ENCODE results near the gene MEN1.

MEN1 gene

GRCh38 chr11:64778223-64778472 is 32.2 kb downstream of the MEN1 start:
- DNase-seq, result no peak

- peak; percentile 76 to 85 for DNase-seq
These were observed 32.7 kb downstream of the MEN1 start for GRCh38 chr11:64777449-64778222.

GRCh38 chr11:64776875-64777274 is 33.5 kb downstream of the MEN1 start:
- DNase-seq, result no peak

- no peak for DNase-seq
These were observed 33.9 kb downstream of the MEN1 start for GRCh38 chr11:64776425-64776824.

DNA sequence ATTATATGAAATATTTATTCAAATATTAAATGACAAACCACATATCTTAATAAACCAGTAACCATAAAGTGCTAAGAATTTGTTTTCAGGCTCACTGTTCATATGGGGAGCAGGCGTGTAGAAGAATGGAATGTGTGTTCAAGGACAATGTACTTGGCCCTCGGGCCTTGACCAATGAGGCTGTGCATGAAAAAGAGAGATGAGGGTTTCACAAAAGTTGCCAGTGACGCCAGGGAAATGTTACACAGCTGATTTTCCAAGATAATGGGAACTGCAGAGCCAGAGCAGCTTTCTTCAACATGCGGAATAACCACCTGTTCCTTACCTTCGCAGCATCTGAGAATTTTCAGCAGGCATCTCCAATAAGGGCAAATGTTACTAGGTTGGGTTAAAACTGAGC is 36.2 kb downstream of the MEN1 start:
- DNase-seq, result no peak

GRCh38 chr11:64772303-64773018 is 37.9 kb downstream of the MEN1 start:
- no peak for DNase-seq

- no peak for DNase-seq
These were observed 38.5 kb downstream of the MEN1 start for GRCh38 chr11:64771861-64772260.

DNA sequence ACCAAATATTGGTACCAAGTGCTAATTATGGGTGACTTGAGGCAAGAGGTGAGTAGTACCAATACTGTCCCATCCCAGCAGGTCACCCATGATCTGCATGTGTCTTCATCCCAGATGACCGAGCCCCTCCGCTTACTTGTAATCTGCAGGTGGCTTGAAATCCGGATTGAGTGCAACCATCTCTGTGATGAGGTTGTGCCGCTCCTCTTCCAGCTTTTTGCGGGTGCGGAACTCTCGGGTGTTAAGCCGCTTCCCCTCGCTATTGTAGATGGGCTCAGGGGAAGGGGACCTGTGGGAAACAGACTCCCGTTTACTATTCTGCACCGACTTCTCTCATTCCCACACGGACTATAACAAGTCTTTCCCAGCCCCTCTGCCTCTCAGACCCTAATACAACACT is 40.2 kb downstream of the MEN1 start:
- DNase-seq, result no peak

- DNase-seq, result no peak
These were observed 41.1 kb downstream of the MEN1 start for GRCh38 chr11:64769283-64769682.

DNA sequence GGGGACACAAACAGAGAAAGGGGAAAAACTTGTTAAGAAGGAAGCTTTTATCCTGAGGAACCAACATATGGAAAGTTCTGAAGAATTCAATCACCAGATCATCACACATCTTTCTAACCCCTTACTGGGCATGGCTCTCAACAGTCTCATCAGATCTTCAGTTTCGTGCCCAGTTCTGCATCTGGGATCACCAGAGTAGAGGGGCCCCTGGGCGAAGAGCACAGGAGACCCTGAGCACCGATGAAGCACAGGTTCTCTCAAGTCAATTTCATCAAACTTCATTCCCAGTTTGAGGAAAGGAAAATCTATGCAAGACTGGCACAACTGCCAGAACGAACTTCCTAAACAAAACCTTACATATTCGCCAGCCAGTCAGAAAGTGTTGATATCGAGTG is 42.1 kb downstream of the MEN1 start:
- DNase-seq, result no peak

DNA sequence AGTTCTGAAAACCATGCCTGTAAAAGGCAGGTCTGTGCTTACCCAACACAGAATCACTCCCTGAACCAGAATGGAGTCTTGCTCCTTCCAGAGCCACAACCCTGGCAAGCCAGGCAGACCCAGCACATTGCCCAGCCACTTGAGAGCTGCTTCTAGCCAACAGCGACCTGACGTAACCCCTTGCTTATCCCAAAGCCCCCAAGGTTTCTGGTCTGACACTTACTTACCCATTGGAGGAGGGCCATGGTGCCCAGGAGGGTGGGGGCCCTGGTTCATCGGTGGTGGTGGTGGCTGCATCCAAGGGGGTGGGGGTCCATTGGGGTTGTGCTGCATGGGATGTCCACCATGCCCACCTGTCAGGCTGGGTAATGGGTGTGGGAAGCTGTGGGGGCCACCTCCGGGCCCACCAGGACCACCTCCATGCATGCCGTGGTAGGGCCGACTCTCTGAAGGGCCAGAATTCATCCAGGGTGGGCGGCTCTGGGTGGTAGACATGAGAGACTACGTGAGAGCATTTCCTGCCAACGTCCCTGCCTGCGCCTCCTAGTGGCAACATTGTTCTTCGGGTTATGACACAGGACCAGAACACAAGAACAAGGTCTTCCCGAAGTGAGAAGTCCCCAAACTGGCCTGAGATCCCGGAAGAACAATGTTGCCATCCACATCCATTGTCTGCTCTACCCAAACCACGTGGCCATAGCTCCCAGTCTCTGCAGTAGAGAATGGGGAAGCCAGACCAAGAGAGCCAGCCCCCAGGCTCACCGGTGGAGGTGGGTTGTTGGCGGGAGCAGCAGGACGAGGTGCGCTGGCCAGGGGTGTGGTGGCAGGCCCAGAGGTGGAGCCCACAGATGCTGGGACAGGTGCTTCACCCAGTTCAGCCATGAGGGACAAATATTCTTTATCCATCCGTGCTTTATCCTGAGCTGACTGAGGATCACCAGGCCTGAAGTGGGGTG is 42.7 kb downstream of the MEN1 start:
- peak in 1 of 2 experiments; percentile 53 for DNase-seq

DNA sequence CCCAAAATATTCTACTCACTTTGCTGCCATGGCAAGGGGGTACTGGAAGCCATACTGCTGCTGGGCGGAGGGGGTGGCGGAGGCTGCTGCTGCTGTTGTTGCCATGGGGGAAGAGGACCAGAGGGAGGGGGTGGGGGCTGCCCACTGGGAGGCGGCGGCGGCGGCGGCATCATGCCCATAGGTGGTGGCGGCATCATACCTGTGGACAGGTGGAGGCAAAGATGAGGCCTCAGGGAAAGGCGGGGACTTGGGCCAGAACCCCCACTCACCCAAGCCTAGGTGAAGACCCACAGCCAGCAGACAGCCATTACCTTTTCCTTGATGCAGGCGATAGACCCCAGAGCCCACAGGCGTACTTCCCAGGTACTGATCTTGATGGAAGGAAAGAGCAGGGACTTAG is 43.5 kb downstream of the MEN1 start:
- no peak for DNase-seq

DNA sequence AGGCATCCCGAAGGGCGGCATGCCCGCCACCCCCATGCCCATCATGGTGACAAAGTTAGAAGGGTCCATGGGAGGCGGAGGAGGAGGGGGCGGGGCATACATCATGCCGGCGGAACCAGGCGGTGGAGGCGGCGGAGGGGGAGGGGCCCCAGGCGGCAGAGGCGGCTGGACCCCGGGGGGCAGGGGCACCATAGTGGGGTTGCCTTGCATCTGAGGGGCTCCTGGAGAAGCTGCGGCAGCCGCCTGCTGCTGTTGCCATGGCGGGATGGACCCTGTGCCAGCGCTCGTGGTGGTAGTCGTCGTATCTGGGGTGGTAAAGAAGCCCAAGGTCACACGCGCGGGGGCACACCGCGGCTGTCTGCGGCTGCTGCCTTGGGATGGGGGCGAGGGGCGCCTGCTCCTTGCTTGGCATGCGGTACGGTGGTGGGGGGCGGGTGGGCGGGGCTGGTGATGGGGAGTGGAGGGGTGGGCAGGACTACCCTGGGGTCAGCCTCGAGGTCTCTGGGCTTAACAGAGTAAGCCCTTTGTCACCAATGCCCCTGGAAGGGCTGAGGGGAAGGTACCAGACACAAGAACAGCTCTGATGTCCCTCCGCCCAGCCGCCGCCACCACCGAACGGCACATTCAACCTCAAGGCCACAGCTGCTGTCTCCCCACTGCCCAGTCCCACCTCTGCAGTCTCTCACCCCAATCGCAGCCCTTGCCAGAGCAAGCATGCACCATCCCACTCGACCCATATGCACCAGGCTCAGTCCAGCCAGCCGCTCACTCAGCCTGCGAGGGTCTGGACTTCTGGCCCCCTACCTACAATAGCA is 44.3 kb downstream of the MEN1 start:
- no peak for DNase-seq

DNA sequence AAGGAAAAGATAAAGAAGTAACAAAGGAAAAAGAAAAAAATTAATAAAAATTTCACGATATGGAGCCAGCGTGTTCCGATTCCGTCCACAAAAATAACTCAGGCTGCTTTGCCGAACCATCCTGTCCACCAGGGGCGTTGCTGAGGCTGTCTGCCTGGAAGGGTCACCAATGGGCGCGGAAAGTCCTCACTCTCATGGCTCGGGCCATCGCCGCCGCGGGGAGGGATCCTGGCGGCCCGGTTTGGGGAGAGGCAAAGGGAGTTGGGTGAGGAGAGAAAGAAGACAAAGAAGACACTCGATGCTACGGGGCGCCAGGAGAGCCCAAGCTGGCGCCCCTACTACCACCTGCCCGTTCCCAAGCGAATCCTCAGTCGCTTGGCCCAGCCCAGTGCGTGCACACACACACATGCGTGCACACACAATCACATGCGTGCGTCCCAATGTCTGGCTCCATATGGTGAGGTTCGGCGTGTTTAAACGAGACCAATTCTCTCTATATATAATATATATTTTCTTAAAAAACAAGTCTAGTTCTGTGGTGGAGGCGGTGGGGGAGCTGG is 45.0 kb downstream of the MEN1 start:
- DNase-seq, result no peak

GRCh38 chr11:64764753-64765152 is 45.6 kb downstream of the MEN1 start:
- DNase-seq, result no peak

GRCh38 chr11:64764040-64764611 is 46.2 kb downstream of the MEN1 start:
- DNase-seq, result no peak

GRCh38 chr11:64763526-64764039 is 46.8 kb downstream of the MEN1 start:
- no peak for DNase-seq

- DNase-seq, result no peak
These were observed 47.5 kb downstream of the MEN1 start for GRCh38 chr11:64762674-64763525.

GRCh38 chr11:64762277-64762673 is 48.1 kb downstream of the MEN1 start:
- DNase-seq, result no peak

DNA sequence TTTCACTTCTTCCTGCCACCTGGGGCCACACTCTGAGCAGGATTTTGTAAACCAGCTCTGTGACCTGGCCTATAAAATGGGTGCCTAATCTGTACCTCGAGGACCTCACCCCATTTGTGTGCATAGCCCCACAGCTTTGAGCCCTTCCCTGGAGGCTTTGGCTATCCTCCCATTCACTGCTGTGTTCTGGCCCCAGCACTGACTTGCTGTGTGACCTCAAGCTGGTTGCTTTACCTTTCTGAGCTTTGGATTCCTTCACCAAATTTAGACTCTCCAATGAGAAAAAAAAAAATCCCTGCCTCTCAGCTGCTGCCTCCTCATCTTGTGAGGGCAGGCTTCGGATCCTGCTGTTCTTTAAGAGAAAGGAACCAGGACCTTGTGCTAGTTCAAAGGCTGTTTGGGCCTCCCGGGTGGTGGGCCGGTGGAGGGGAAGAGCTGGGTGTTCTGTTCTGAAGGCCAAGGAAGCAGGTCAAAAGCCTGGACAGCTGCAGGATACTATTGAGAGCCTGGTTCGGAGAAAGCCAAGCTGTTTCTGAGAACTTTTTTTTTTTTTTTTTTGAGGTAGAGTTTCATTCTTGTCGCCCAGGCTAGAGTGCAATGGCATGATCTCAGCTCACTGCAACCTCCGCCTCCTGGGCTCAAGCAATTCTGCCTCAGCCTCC is 49.5 kb downstream of the MEN1 start:
- no peak for DNase-seq

Measured in NCI-H1930 (cell line).